ENCODE data around the gene CFAP52. TPM values are rescaled to one million over a fixed set of nuclear protein-coding genes. Genes with fewer than 3 reads are reported as not detected.
"Not testable (repeated sequence)": the region's sequence is repeated elsewhere in the genome, so short reads cannot be mapped to it uniquely, and the experiment has no call there.

CFAP52 gene
- total RNA-seq, 5 donors from 2014 or later (not counting 1 experiment from before 2014, with no cell fraction given) = not detected

- H3K27ac ChIP-seq (ENCODE audit: low read length); H3K4me3 Mint-ChIP-seq; DNase-seq; ATAC-seq (replicated peaks in 1 of 4); H3K4me1 ChIP-seq (ENCODE audit: control insufficient read depth in 1 of 2, extremely low read depth in 1 of 2, insufficient read depth in 2 of 2, low read length in 2 of 2); H3K9me3 ChIP-seq; H3K27me3 ChIP-seq (replicated peaks in 1 of 2; ENCODE audit: control insufficient read depth in 2 of 2, extremely low read depth in 1 of 2, insufficient read depth in 2 of 2, low read length in 1 of 2); H3K4me3 ChIP-seq (ENCODE audit: control insufficient read depth in 1 of 2, extremely low read depth in 1 of 2, low read length in 1 of 2); H3K9me3 Mint-ChIP-seq; H3K27ac Mint-ChIP-seq; H3K36me3 Mint-ChIP-seq; H3K36me3 ChIP-seq (ENCODE audit: control insufficient read depth in 2 of 2, extremely low read depth in 1 of 2, insufficient read depth in 1 of 2, low read length in 1 of 2); CTCF ChIA-PET; POLR2A ChIA-PET; H3K4me1 Mint-ChIP-seq: not testable (repeated sequence)
- H3K27me3 Mint-ChIP-seq = peaks cover 18 to 20% of the 10 kb centered on the region in 2 donors
- no CpG with 5 or more reads among the region's 5 CpGs for WGBS (ENCODE audit: insufficient coverage)
Observed at GRCh38 chr17:9607058-9607457, 30.6 kb downstream of the CFAP52 start.

- H3K9me3 Mint-ChIP-seq = no peaks in the 10 kb centered on the region
- Histone ChIP-seq H3K4me1 (ENCODE audit: control insufficient read depth in 1 of 2, extremely low read depth in 1 of 2, insufficient read depth in 2 of 2, low read length in 2 of 2) (no peaks in the 10 kb centered on the region), H3K27ac (ENCODE audit: low read length) (no peak overlapping the region), H3K4me3 (ENCODE audit: control insufficient read depth in 1 of 2, extremely low read depth in 1 of 2, low read length in 1 of 2) (no peak overlapping the region), H3K36me3 (ENCODE audit: control insufficient read depth in 2 of 2, extremely low read depth in 1 of 2, insufficient read depth in 1 of 2, low read length in 1 of 2) (no peaks in the 10 kb centered on the region), H3K9me3 (no peaks in the 10 kb centered on the region), H3K27me3 (replicated peaks in 1 of 2; ENCODE audit: control insufficient read depth in 2 of 2, extremely low read depth in 1 of 2, insufficient read depth in 2 of 2, low read length in 1 of 2) (no peaks in the 10 kb centered on the region)
- DNase-seq = no peak
- CTCF ChIA-PET = no interaction called here
- no peak overlapping the region for H3K4me3 Mint-ChIP-seq
- no CpG with 5 or more reads among the region's 2 CpGs for WGBS (ENCODE audit: insufficient coverage)
- no peaks in the 10 kb centered on the region for H3K36me3 Mint-ChIP-seq
- no peak for ATAC-seq (replicated peaks in 1 of 4)
- H3K4me1 Mint-ChIP-seq = no peaks in the 10 kb centered on the region
- POLR2A ChIA-PET = no interaction called here
- no peak overlapping the region for H3K27ac Mint-ChIP-seq
- peaks cover 9% of the 10 kb centered on the region in 2 donors for H3K27me3 Mint-ChIP-seq
Observed at GRCh38 chr17:9611557-9611956, 35.1 kb downstream of the CFAP52 start.

- no peak overlapping the region for H3K4me3 Mint-ChIP-seq
- Histone ChIP-seq H3K9me3 (no peaks in the 10 kb centered on the region), H3K36me3 (ENCODE audit: control insufficient read depth in 2 of 2, extremely low read depth in 1 of 2, insufficient read depth in 1 of 2, low read length in 1 of 2) (no peaks in the 10 kb centered on the region), H3K27ac (ENCODE audit: low read length) (no peak overlapping the region), H3K4me1 (ENCODE audit: control insufficient read depth in 1 of 2, extremely low read depth in 1 of 2, insufficient read depth in 2 of 2, low read length in 2 of 2) (no peaks in the 10 kb centered on the region), H3K4me3 (ENCODE audit: control insufficient read depth in 1 of 2, extremely low read depth in 1 of 2, low read length in 1 of 2) (no peak overlapping the region), H3K27me3 (replicated peaks in 1 of 2; ENCODE audit: control insufficient read depth in 2 of 2, extremely low read depth in 1 of 2, insufficient read depth in 2 of 2, low read length in 1 of 2) (no peaks in the 10 kb centered on the region)
- 79% methylated on average over 9 of the region's 9 CpGs for WGBS (ENCODE audit: insufficient coverage)
- H3K36me3 Mint-ChIP-seq = no peaks in the 10 kb centered on the region
- peaks cover 9% of the 10 kb centered on the region in 2 donors for H3K27me3 Mint-ChIP-seq
- ATAC-seq (replicated peaks in 1 of 4) (no peak), DNase-seq (no peak)
- CTCF ChIA-PET = no interaction called here
- no peak overlapping the region for H3K27ac Mint-ChIP-seq
- H3K9me3 Mint-ChIP-seq = no peaks in the 10 kb centered on the region
- H3K4me1 Mint-ChIP-seq = no peaks in the 10 kb centered on the region
- POLR2A ChIA-PET = no interaction called here
Observed at GRCh38 chr17:9612006-9612405, 35.6 kb downstream of the CFAP52 start.

GRCh38 chr17:9615486-9615885 is 39.0 kb downstream of the CFAP52 start:
- Mint-ChIP-seq H3K27ac (no peak overlapping the region), H3K4me1 (no peaks in the 10 kb centered on the region), H3K27me3 (peaks cover 5 to 9% of the 10 kb centered on the region in 2 donors), H3K9me3 (no peaks in the 10 kb centered on the region), H3K4me3 (no peak overlapping the region), H3K36me3 (no peaks in the 10 kb centered on the region)
- ChIA-PET CTCF (interaction anchor here in 1 of 2 donors (0.6 kb wide), 1 partner anchor 17 kb away, joined by 4 read pairs; no protein-coding TSS in a partner anchor), POLR2A (no interaction called here)
- Histone ChIP-seq H3K9me3 (no peaks in the 10 kb centered on the region), H3K4me3 (ENCODE audit: control insufficient read depth in 1 of 2, extremely low read depth in 1 of 2, low read length in 1 of 2) (no peak overlapping the region), H3K27ac (ENCODE audit: low read length) (no peak overlapping the region), H3K27me3 (replicated peaks in 1 of 2; ENCODE audit: control insufficient read depth in 2 of 2, extremely low read depth in 1 of 2, insufficient read depth in 2 of 2, low read length in 1 of 2) (no peaks in the 10 kb centered on the region), H3K36me3 (ENCODE audit: control insufficient read depth in 2 of 2, extremely low read depth in 1 of 2, insufficient read depth in 1 of 2, low read length in 1 of 2) (no peaks in the 10 kb centered on the region), H3K4me1 (ENCODE audit: control insufficient read depth in 1 of 2, extremely low read depth in 1 of 2, insufficient read depth in 2 of 2, low read length in 2 of 2) (no peaks in the 10 kb centered on the region)
- whole genome bisulfite sequencing (ENCODE audit: insufficient coverage) = no CpG with 5 or more reads among the region's 2 CpGs
- ATAC-seq (replicated peaks in 1 of 4) = no peak
- DNase-seq = no peak

- DNase-seq = no peak
- Histone ChIP-seq H3K36me3 (ENCODE audit: control insufficient read depth in 2 of 2, extremely low read depth in 1 of 2, insufficient read depth in 1 of 2, low read length in 1 of 2) (no peaks in the 10 kb centered on the region), H3K9me3 (peaks cover 5% of the 10 kb centered on the region), H3K27me3 (replicated peaks in 1 of 2; ENCODE audit: control insufficient read depth in 2 of 2, extremely low read depth in 1 of 2, insufficient read depth in 2 of 2, low read length in 1 of 2) (peaks cover 0 to 3% of the 10 kb centered on the region in 2 experiments), H3K4me3 (ENCODE audit: control insufficient read depth in 1 of 2, extremely low read depth in 1 of 2, low read length in 1 of 2) (no peak overlapping the region), H3K27ac (ENCODE audit: low read length) (no peak overlapping the region), H3K4me1 (ENCODE audit: control insufficient read depth in 1 of 2, extremely low read depth in 1 of 2, insufficient read depth in 2 of 2, low read length in 2 of 2) (no peaks in the 10 kb centered on the region)
- H3K9me3 Mint-ChIP-seq = peaks cover 11 to 39% (median 17%) of the 10 kb centered on the region in 3 donors
- ChIA-PET CTCF (no interaction called here), POLR2A (no interaction called here)
- H3K27me3 Mint-ChIP-seq = peaks cover 0 to 1% of the 10 kb centered on the region in 2 donors
- ATAC-seq (replicated peaks in 1 of 4) = no peak
- no peak overlapping the region for H3K27ac Mint-ChIP-seq
- no peak overlapping the region for H3K4me3 Mint-ChIP-seq
- H3K36me3 Mint-ChIP-seq = no peaks in the 10 kb centered on the region
- no peaks in the 10 kb centered on the region for H3K4me1 Mint-ChIP-seq
Observed at GRCh38 chr17:9622961-9623360, 46.5 kb downstream of the CFAP52 start.

GRCh38 chr17:9628509-9628908 is 52.1 kb downstream of the CFAP52 start:
- Histone ChIP-seq H3K4me3 (ENCODE audit: control insufficient read depth in 1 of 2, extremely low read depth in 1 of 2, low read length in 1 of 2) (no peak overlapping the region), H3K27me3 (replicated peaks in 1 of 2; ENCODE audit: control insufficient read depth in 2 of 2, extremely low read depth in 1 of 2, insufficient read depth in 2 of 2, low read length in 1 of 2) (peaks cover 0 to 23% of the 10 kb centered on the region in 2 experiments), H3K36me3 (ENCODE audit: control insufficient read depth in 2 of 2, extremely low read depth in 1 of 2, insufficient read depth in 1 of 2, low read length in 1 of 2) (no peaks in the 10 kb centered on the region), H3K4me1 (ENCODE audit: control insufficient read depth in 1 of 2, extremely low read depth in 1 of 2, insufficient read depth in 2 of 2, low read length in 2 of 2) (no peaks in the 10 kb centered on the region), H3K9me3 (peaks cover 4% of the 10 kb centered on the region), H3K27ac (ENCODE audit: low read length) (no peak overlapping the region)
- H3K4me1 Mint-ChIP-seq = no peaks in the 10 kb centered on the region
- H3K9me3 Mint-ChIP-seq = peaks cover 4 to 22% (median 14%) of the 10 kb centered on the region in 3 donors
- no peaks in the 10 kb centered on the region for H3K36me3 Mint-ChIP-seq
- 79% methylated on average over 5 of the region's 10 CpGs for WGBS (ENCODE audit: insufficient coverage)
- ATAC-seq (replicated peaks in 1 of 4) = no peak
- peaks cover 17 to 22% of the 10 kb centered on the region in 2 donors for H3K27me3 Mint-ChIP-seq
- no peak overlapping the region for H3K4me3 Mint-ChIP-seq
- no peak overlapping the region for H3K27ac Mint-ChIP-seq
- DNase-seq = no peak
- ChIA-PET CTCF (no interaction called here), POLR2A (no interaction called here)

GRCh38 chr17:9632741-9633140 is 56.3 kb downstream of the CFAP52 start:
- no peak for ATAC-seq (replicated peaks in 1 of 4)
- ChIA-PET POLR2A (no interaction called here), CTCF (no interaction called here)
- peaks cover 4 to 27% of the 10 kb centered on the region in 2 experiments for H3K27me3 ChIP-seq (replicated peaks in 1 of 2; ENCODE audit: control insufficient read depth in 2 of 2, extremely low read depth in 1 of 2, insufficient read depth in 2 of 2, low read length in 1 of 2)
- no peak overlapping the region for H3K4me3 Mint-ChIP-seq
- no peak for DNase-seq
- no peaks in the 10 kb centered on the region for H3K9me3 Mint-ChIP-seq
- no peaks in the 10 kb centered on the region for H3K9me3 ChIP-seq
- no peak overlapping the region for H3K4me3 ChIP-seq (ENCODE audit: control insufficient read depth in 1 of 2, extremely low read depth in 1 of 2, low read length in 1 of 2)
- H3K4me1 Mint-ChIP-seq = no peaks in the 10 kb centered on the region
- H3K4me1 ChIP-seq (ENCODE audit: control insufficient read depth in 1 of 2, extremely low read depth in 1 of 2, insufficient read depth in 2 of 2, low read length in 2 of 2) = no peaks in the 10 kb centered on the region
- no peaks in the 10 kb centered on the region for H3K36me3 Mint-ChIP-seq
- H3K27ac Mint-ChIP-seq = no peak overlapping the region
- H3K27ac ChIP-seq (ENCODE audit: low read length) = no peak overlapping the region
- 94% methylated on average over 8 of the region's 11 CpGs for WGBS (ENCODE audit: insufficient coverage)
- H3K36me3 ChIP-seq (ENCODE audit: control insufficient read depth in 2 of 2, extremely low read depth in 1 of 2, insufficient read depth in 1 of 2, low read length in 1 of 2) = no peaks in the 10 kb centered on the region
- H3K27me3 Mint-ChIP-seq = peaks cover 27 to 36% of the 10 kb centered on the region in 2 donors

Measured in T-cell (primary cell).